GM18505 (cell line): ENCODE data around the gene CABLES1.
"Not testable (repeated sequence)": the region's sequence is repeated elsewhere in the genome, so short reads cannot be mapped to it uniquely, and the experiment has no call there.

Source experiments
- ATAC-seq: cut with Tn5 transposase; IDR thresholded peaks from one replicate; pipeline ENCODE4 v1.9.1; 2021; ENCODE audit not compliant: unreplicated experiment
- POLR2A ChIP-seq: IDR thresholded peaks from 4 replicates; pipeline ENCODE4 v1.6.1; 2011; ENCODE audit warnings: borderline replicate concordance; ENCODE audit not compliant: insufficient read depth, insufficient read length; ENCODE audit errors: extremely low read depth

Gene CABLES1

GRCh38 chr18:23102493-23103261 lies 32.6 kb upstream of the CABLES1 start:
- ATAC-seq: no peak
- no peak for TF ChIP-seq POLR2A

DNA sequence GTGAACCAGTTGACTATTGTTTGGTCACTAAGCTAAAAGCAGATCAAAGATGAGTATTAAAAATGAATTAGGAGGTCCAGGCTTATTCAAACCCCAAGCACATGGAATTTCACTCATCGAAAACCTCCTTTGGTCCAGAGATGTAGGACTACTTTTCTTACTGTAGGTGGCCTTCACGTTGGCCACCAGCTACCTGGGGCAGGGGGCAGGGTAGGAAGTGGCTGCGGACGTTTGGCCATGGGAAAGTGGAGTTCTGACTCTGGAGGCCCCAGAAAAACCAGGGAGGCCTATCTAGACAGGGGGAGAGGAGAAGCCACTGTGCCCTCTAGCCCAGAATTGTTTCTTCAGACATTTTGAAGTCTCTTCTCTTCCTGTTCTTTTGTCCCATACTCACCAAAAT lies 31.8 kb upstream of the CABLES1 start:
- no peak for TF ChIP-seq POLR2A
- no peak for ATAC-seq

GRCh38 chr18:23105030-23105429 lies 30.3 kb upstream of the CABLES1 start:
- no peak for ATAC-seq
- no peak for TF ChIP-seq POLR2A

GRCh38 chr18:23105581-23106219 lies 29.6 kb upstream of the CABLES1 start:
- TF ChIP-seq POLR2A: no peak
- ATAC-seq: no peak

GRCh38 chr18:23106575-23106974 lies 28.7 kb upstream of the CABLES1 start:
- TF ChIP-seq POLR2A: no peak
- ATAC-seq: no peak

- TF ChIP-seq POLR2A: no peak
- no peak for ATAC-seq
These were observed 27.6 kb upstream of the CABLES1 start for GRCh38 chr18:23107718-23108117.

DNA sequence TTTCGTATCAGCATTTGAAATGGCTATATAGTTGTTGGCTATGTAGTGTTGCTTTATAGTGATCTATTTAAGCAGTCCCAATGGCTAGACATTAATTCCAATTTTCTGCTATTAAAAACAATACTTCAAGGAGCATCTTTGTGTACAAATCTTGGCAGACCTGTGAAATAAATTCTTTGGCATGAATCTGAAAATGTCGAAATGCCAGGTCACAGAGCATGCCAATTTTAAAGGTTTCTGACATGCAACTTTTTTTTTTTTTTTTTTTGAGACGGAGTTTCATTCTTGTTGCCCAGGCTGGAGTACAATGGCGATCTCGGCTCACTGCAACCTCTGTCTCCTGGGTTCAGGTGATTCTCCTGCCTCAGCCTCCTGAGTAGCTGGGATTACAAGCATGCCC lies 26.8 kb upstream of the CABLES1 start:
- no peak for TF ChIP-seq POLR2A
- ATAC-seq: no peak

DNA sequence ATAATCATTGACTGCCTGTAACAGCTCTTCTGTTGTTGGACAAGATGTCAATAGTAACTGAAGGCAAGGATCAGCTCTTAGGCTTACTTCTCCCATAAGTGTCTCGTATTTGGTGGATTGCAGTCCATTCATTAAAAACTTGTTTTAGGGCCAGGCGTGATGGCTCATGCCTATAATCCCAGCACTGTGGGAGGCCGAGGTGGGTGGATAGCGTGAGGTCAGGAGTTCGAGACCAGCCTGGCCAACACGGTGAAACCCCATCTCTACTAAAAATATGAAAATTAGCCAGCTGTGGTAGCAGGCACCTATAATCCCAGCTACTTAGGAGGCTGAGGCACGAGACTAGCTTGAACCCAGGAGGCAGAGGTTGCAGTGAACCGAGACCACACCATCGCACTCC lies 26.1 kb upstream of the CABLES1 start:
- ATAC-seq: not testable (repeated sequence)

DNA sequence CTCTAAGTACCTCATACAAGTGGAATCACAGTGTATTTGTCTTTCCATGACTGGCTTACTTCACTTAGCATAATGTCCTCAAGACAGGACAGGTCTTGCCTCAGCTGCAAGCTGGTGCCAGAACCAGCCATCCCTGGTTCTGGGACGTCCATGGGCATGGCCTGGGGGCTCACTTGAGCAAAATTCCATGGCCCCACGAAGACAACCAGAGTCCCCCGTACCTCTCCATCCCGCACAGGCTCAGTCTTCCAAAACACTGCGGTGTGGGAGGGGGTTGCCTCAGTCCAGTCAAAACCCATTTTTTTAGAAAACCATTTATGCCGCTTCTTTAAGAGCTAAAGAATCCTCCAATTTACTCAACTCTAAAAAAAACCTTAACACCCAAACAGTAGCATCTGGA lies 21.7 kb upstream of the CABLES1 start:
- no peak for TF ChIP-seq POLR2A

DNA sequence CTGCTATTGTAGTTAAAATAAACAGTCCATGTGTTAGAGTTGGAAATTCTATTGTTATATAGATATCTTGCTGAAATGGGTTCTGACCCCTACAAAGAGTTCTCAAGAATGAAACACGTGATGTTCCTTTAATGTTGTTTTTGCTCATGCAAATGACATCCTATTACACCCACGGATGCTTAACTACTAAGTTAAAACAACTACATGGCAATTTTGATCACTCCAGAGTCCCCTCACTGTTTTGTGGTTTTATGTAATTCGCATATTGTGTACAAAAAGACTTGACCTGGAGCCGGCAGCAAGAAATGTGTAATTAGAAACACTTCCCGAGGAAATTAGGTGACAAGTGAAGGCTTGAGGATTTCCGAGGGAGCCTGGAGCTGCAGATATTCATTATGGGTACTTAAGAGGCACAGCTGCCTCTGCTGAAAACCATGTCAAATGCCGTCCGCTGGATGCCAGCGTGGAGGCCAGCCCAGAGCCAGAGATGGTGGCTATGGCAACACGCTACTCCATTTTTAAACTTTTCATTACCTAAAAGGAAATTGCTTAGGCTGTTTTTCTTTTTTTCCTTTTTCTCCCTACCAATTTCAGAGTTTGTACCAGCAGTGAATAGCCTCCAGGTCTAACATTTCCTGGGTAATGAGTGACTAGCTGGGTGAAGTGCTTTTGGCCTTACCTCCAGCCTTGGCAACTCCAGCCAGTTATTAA lies 21.0 kb upstream of the CABLES1 start:
- no peak for TF ChIP-seq POLR2A
- no peak for ATAC-seq

More for the DNA sequence above, 21.7 kb upstream of the CABLES1 start:
- ATAC-seq: no peak

DNA sequence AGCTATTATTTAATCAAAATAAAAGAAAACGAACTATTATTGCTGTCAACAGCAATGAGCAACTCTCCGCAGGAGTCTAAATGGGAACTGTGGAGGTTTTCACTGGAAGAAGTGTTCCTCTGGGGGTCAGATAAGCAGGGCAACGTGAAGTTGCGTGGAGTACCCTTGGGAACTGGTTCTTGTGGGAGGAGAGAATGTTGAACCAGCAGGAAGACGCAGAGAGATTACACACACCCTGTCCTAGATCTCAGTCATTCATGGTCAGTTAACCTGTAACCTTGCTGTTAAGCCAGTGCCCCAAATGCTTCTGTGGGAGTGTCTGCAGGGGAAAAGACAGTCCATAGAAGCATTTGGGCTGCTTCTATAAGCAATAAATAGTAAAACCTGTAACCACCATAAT lies 20.4 kb upstream of the CABLES1 start:
- no peak for ATAC-seq
- no peak for TF ChIP-seq POLR2A

GRCh38 chr18:23115683-23116096 lies 19.6 kb upstream of the CABLES1 start:
- ATAC-seq: no peak
- TF ChIP-seq POLR2A: no peak

- TF ChIP-seq POLR2A: no peak
- no peak for ATAC-seq
These were observed 14.2 kb upstream of the CABLES1 start for GRCh38 chr18:23121133-23121532.
